ENCODE measurements around the gene STMN3. TPM values are rescaled to one million over a fixed set of nuclear protein-coding genes. Genes with fewer than 3 reads are reported as not detected.
"Not testable (repeated sequence)": the region's sequence is repeated elsewhere in the genome, so short reads cannot be mapped to it uniquely, and the experiment has no call there.

The STMN3 gene
- total RNA-seq, 1 donor from 2014 or later = 0.85 TPM

- no peak for DNase-seq
Observed at GRCh38 chr20:63675681-63676368, 22.6 kb upstream of the STMN3 start.

DNA sequence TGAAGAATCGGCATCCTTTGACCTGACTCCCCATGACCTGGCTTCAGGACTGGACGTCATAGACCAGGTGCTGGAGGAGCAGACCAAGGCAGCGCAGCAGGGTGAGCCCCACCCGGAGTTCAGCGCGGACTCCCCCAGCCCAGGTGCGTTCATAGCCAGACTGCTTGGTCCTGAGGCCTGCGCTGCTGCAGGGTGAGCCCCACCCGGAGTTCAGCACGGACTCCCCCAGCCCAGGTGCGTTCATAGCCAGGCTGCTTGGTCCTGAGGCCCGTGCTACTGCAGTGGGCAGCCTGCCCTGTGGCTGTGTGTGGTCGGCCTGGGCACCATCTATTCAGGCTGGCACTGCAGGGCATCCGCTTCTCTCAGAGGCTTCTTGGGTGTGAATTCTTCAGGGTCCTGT lies 20.7 kb upstream of the STMN3 start:
- DNase-seq = no peak

GRCh38 chr20:63672666-63673065 lies 19.4 kb upstream of the STMN3 start:
- no peak for DNase-seq

DNA sequence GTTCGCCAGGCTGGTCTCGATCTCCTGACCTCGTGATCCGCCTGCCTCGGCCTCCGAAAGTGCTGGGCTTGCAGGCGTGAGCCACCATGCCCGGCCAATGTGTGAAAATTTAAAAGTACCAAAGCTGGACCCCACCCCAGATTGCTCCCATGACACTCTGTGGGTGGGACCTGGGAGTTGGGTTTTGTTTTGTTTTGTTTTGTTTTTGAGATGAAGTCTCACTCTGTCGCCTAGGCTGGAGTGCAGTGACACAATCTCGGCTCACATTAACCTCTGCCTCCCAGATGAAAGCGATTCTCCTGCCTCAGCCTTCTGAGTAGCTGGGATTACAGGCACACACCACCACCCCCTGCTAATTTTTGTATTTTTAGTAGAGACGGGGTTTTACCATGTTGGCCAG lies 18.5 kb upstream of the STMN3 start:
- DNase-seq = not testable (repeated sequence)

GRCh38 chr20:63668351-63668750 lies 15.1 kb upstream of the STMN3 start:
- no peak for DNase-seq

GRCh38 chr20:63667858-63668257 lies 14.6 kb upstream of the STMN3 start:
- DNase-seq = no peak

GRCh38 chr20:63665708-63666107 lies 12.5 kb upstream of the STMN3 start:
- DNase-seq = no peak

DNA sequence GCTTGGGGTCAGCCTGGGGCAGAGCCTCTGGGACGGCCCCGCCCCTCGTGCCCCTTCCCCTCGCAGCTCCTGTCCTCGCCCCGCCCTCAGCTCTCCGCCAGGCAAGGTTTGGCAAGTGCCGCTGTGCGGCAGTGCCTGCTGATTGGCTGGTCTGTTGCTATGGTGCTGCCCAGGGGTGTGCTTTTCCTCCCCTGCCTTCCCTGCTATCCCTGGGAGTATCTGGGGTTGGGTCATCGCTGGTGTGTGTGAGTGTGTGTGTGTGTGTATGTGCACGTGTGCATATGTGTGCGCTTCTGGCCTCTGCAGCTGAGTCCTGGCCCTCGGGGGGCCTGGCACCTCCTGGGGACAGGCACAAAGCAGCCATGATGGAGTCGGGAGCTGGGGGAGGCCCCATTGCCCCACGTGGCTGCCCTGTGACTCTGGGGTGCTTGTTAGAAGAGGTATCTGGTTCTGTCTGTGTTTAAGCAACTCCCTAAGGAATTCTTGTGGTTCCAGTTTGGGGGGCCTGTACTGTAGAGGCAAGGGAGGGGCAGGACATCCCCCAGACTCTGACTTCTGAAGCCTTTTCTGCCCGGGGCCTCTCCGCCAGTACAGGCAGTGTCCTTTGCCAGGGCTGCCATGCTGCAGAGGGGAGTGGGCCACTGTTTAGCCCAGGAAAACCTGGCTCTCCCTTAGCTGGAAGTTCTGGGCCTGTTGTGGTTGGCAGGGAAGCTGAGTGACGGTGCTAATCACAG lies 11.8 kb upstream of the STMN3 start:
- no peak for DNase-seq

DNA sequence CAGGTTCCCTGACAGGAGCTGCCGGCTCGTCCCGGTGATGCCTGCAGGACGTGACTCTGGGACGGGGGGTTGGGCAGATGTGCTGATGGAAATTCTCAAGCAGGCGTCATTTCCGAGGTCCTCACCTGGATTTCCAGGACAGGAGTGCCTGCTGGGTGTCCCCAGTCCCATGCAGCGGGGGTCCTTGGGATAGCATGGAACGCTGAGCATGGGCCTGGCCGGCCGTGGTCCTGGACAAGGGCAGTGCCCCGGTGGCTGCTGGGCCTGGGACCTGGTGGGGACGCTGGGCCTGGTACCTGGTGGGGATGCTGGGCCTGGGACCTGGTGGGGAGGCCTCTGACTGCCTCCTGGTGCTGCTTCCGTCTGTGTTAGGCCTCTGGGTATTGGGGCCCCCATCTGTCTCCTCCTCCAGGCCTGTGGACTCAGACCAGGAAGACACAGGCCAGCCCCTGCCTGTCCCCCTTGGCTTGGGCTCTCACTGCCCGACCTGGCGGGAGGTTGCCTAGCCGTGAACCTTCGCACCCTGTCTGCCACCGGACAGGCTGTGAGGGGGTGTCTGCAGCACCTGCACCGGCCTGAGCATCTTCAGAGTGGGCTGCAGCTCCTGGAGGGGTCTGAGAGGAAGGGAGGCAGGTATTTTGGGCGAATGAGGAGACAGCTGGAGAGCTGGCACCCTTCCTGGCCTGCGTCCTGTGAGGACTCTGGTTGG lies 11.1 kb upstream of the STMN3 start:
- DNase-seq = no peak

GRCh38 chr20:63663332-63664066 lies 10.3 kb upstream of the STMN3 start:
- no peak for DNase-seq

DNA sequence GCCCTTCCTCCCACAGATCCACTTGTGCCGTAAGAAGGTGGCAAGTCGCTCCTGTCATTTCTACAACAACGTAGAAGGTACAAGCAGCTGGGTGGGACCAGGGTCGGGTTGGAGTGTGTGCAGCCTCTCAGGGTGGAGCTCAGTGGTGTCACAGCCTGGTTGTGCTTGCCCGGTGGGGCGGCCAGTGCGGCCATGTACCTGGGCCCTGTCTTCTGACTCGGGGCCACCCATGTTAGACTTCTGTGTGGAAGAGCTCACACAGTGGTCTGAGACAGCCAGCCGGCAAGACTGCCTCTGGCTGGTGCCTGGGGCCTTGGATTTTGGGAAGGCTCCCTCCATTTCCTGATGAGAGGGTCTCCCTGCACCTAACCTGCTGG lies 9.6 kb upstream of the STMN3 start:
- DNase-seq = no peak

DNA sequence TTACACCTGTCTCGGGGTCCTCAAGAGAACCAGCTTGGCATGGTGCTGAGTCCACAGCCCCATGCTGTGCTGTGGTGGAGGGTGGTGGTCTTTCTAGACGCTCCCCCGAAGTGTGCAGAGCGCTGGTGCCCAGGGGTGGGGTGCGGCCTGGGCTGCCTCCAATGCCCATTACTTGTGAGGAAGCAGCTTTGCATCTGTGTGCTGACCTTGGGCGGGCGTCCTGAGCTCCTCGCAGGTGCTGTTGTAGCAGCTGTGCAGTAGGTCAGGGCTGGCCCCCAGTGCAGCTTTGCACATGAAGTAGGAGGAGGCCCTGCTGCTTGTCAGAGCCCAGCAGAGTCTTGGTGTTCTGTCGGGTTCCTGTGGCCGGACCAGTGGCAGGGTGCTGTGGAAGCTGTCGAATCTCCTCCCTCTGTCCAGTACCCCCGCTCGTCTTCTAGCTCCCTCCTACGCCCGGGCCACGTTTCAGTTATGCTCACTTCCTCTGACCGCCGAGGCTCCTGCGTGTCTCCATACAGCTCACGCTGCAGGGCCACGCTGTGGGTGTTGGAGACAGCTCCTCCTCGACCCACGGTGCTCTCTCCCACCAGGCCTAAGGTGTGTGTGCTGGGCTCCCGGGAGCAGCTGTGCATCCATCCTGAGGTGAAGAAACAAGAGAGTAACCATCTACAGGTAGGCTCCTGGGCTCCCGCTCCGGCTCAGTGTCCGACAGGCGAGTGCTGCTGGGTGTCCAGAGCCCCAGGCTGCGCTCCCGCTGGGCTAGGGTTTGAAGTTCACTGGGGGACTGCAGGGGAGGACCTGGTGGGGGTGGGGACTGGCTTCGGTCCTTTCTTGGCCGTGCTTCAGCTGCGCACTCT lies 9.0 kb upstream of the STMN3 start:
- DNase-seq = no peak

DNA sequence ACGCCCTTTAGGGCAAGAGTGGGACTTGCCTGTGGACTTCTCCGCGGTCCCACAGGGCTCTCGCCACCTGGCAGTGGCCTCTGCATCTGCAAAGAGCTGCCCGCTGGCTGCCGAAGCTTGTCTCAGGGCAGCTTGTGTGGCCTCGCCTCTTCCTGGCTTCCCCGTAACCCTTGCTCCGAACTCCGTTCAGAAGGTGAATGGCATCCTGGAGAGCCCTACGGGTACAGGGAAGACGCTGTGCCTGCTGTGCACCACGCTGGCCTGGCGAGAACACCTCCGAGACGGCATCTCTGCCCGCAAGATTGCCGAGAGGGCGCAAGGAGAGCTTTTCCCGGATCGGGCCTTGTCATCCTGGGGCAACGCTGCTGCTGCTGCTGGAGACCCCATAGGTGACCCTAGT lies 7.9 kb upstream of the STMN3 start:
- no peak for DNase-seq

DNA sequence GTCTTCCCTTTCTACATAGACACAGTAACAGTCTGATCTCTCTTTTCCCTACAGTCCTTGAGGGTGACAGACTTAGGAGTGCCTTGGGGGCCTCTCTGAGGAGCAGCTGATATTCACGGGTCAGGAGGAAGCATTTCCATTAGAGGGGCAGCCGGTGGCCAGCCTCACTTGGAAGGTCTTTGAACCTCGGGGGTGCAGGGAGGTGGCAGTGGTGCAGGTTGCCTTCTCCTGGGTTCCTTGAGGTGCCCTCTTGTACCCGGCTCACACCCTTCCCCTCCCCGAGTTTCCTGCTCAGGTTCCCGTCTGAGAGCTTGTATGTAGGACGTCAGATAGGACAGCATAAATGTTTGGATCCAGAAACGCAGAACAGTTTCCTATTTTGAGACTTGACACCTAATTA lies 7.4 kb upstream of the STMN3 start:
- no peak for DNase-seq

DNA sequence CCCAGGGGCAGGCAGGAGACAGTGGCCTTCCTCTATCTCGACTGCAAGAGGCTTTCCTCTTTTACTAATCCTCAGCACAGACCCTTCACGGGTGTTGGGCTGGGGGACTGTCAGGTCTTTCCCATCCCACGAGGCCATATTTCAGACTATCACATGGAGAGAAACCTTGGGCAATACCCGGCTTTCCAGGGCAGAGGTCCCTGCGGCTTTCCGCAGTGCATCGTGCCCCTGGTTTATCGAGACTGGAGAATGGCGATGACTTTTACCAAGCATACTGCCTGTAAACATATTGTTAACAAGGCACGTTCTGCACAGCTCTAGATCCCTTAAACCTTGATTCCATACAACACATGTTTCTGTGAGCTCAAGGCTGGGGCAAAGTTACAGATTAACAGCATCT lies 7.0 kb upstream of the STMN3 start:
- not testable (repeated sequence) for DNase-seq

- DNase-seq = peak; percentile 17
Observed at GRCh38 chr20:63659370-63659769, 6.1 kb upstream of the STMN3 start.

- DNase-seq = peak; percentile 68
Observed at GRCh38 chr20:63658749-63659187, 5.5 kb upstream of the STMN3 start.

GRCh38 chr20:63657937-63658748 lies 4.9 kb upstream of the STMN3 start, which contains the start of gene RTEL1:
Gene RTEL1, plus strand, starts transcription at chr20:63658312. Its CDS starts 1,091 bp downstream, at chr20:63659403.
- DNase-seq = peak; percentile 96

DNA sequence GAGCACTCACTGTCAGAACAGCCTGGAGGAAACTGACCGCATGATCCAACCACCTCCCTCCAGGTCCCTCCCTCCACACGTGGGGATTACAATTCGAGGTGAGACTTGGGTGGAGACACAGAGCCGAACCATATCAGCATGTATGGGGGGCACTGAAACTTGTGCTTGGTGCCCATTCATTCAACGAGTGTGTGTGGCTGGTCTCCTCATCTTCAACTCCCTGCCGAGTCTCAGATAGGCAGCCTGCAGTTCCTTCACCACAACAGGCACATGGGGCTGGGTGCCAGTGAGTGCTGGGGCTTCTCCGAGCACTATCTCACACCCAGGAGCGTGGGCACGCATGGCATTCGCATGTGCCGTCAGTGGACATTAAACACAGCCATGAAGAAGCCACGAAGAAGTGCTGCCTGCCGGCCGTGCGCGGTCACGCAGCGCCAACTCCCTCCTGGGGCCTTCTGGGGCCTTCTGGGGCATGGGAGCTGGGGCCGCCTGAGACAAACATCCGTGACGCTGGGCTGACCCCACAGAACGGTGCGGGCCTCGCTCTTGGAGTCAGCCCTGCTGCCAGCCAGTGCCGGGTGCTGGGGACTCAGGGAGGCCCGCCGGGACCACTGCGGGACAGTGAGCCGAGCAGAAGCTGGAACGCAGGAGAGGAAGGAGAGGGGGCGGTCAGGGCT lies 4.2 kb upstream of the STMN3 start:
- DNase-seq = no peak

DNA sequence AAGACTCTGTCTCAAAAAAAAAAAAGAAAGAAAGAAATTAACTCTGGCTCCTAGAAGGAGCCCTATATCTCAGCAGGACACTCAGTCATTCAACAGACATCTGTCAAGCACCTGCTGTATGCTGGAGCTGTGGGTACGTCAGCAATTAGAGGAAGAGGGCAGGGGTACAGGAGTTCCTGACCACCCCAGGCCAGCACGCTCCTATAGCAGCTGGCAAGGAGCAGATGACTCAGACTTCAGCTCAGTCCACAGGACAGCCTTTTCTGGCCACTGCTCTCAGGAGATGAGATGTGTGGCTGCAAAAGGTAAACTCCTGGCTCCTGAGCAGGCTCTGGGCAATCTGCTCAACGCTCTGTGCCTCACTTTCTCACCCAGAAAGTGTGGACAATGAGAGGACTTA lies 3.2 kb upstream of the STMN3 start:
- no peak for DNase-seq

Data from dermis blood vessel endothelial cell (primary cell).